Measurements from ENCODE around the gene COL2A1.

DNA sequence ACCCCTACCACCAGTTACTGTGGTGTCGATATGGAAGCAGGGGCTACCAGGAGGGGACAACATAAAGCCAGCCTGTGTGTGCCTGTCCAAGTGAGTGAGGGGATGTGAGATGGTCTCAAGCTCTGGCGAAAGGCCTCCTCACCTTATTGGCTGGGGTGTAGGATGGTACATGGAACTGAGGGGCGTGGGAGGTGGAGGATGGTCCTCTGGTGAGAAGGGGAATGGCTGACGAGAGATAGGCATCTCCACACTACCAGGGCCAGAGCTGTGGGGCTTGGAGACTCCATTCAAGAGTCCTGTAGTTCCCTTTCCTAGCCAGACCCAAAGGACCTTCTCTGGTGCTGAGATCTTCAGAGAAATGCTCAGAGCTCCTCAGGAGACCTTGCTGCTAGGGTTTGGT, 32.5 kb upstream of the COL2A1 start:
- no peak for TF ChIP-seq POLR2A (IDR thresholded peaks at IDR 0.05)
- TF ChIP-seq, protein P1, sequence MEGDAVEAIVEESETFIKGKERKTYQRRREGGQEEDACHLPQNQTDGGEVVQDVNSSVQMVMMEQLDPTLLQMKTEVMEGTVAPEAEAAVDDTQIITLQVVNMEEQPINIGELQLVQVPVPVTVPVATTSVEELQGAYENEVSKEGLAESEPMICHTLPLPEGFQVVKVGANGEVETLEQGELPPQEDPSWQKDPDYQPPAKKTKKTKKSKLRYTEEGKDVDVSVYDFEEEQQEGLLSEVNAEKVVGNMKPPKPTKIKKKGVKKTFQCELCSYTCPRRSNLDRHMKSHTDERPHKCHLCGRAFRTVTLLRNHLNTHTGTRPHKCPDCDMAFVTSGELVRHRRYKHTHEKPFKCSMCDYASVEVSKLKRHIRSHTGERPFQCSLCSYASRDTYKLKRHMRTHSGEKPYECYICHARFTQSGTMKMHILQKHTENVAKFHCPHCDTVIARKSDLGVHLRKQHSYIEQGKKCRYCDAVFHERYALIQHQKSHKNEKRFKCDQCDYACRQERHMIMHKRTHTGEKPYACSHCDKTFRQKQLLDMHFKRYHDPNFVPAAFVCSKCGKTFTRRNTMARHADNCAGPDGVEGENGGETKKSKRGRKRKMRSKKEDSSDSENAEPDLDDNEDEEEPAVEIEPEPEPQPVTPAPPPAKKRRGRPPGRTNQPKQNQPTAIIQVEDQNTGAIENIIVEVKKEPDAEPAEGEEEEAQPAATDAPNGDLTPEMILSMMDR (IDR thresholded peaks at IDR 0.05): no peak

Measured in uterus (tissue), 2 donors.